ENCODE data around the gene TTLL3.

The TTLL3 gene

GRCh38 chr3:9812870-9813483 lies 2.9 kb downstream of the TTLL3 start:
- DNase-seq (ENCODE audit: low spot score), result no peak
- H3K4me3 ChIP-seq, result no peak overlapping the region
- H3K27ac ChIP-seq, result no peak overlapping the region
- TF ChIP-seq CTCF (IDR thresholded peaks at IDR 0.05), result no peak

GRCh38 chr3:9815986-9816385 lies 5.9 kb downstream of the TTLL3 start:
- Histone ChIP-seq H3K27ac (no peak overlapping the region), H3K4me3 (no peak overlapping the region)
- DNase-seq (ENCODE audit: low spot score), result no peak
- no peak for TF ChIP-seq CTCF (IDR thresholded peaks at IDR 0.05)

- H3K4me3 ChIP-seq, result no peak overlapping the region
- TF ChIP-seq CTCF (IDR thresholded peaks at IDR 0.05), result no peak
- H3K27ac ChIP-seq, result no peak overlapping the region
- no peak for DNase-seq (ENCODE audit: low spot score)
Measured at GRCh38 chr3:9817436-9817835, 7.4 kb downstream of the TTLL3 start.

- no peak for TF ChIP-seq CTCF (IDR thresholded peaks at IDR 0.05)
- H3K4me3 ChIP-seq, result no peak overlapping the region
- no peak overlapping the region for H3K27ac ChIP-seq
- DNase-seq (ENCODE audit: low spot score), result no peak
Measured at GRCh38 chr3:9818666-9819335, 8.7 kb downstream of the TTLL3 start.

- Histone ChIP-seq H3K4me3 (no peak overlapping the region), H3K27ac (no peak overlapping the region)
- DNase-seq (ENCODE audit: low spot score), result no peak
- TF ChIP-seq CTCF (IDR thresholded peaks at IDR 0.05), result no peak
Measured at GRCh38 chr3:9820543-9820942, 10.5 kb downstream of the TTLL3 start.

GRCh38 chr3:9820946-9821345 lies 10.9 kb downstream of the TTLL3 start:
- TF ChIP-seq CTCF (IDR thresholded peaks at IDR 0.05), result no peak
- H3K4me3 ChIP-seq, result no peak overlapping the region
- no peak overlapping the region for H3K27ac ChIP-seq
- no peak for DNase-seq (ENCODE audit: low spot score)

GRCh38 chr3:9825451-9826040 lies 15.5 kb downstream of the TTLL3 start:
- Histone ChIP-seq H3K27ac (no peak overlapping the region), H3K4me3 (no peak overlapping the region)
- DNase-seq (ENCODE audit: low spot score), result no peak
- no peak for TF ChIP-seq CTCF (IDR thresholded peaks at IDR 0.05)

Data from coronary artery (tissue), 2 donors.